Choroid plexus epithelial cell (primary cell): ENCODE measurements around the gene ST7.

Experiments used
- DNase-seq: peaks from one replicate; pipeline ENCODE4 v3.0.0-alpha.2; 2010; ENCODE audit warnings: low read depth
- H3K4me3 ChIP-seq: 2 replicates; pipeline ENCODE4 v1.5.1; 2011; ENCODE audit warnings: low read depth, mild to moderate bottlenecking, control low read depth, low read length, moderate library complexity
- TF ChIP-seq, protein P1 (sequence below): conservative IDR thresholded peaks from 2 replicates; pipeline ENCODE4 v1.5.1; 2011; ENCODE audit warnings: low read depth, mild to moderate bottlenecking, control low read depth, inconsistent platforms, low read length, moderate library complexity

Gene ST7

GRCh38 chr7:117172283-117172682 is 219.0 kb downstream of the ST7 start:
- TF ChIP-seq, protein P1, sequence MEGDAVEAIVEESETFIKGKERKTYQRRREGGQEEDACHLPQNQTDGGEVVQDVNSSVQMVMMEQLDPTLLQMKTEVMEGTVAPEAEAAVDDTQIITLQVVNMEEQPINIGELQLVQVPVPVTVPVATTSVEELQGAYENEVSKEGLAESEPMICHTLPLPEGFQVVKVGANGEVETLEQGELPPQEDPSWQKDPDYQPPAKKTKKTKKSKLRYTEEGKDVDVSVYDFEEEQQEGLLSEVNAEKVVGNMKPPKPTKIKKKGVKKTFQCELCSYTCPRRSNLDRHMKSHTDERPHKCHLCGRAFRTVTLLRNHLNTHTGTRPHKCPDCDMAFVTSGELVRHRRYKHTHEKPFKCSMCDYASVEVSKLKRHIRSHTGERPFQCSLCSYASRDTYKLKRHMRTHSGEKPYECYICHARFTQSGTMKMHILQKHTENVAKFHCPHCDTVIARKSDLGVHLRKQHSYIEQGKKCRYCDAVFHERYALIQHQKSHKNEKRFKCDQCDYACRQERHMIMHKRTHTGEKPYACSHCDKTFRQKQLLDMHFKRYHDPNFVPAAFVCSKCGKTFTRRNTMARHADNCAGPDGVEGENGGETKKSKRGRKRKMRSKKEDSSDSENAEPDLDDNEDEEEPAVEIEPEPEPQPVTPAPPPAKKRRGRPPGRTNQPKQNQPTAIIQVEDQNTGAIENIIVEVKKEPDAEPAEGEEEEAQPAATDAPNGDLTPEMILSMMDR: no peak
- DNase-seq: no peak
- no peak overlapping the region for H3K4me3 ChIP-seq

GRCh38 chr7:117173035-117173770 is 219.9 kb downstream of the ST7 start:
- TF ChIP-seq, protein P1: no peak
- DNase-seq: no peak
- no peak overlapping the region for H3K4me3 ChIP-seq

GRCh38 chr7:117176206-117176605 is 222.9 kb downstream of the ST7 start:
- TF ChIP-seq, protein P1: no peak
- DNase-seq: no peak
- no peak overlapping the region for H3K4me3 ChIP-seq

GRCh38 chr7:117178600-117178999 is 225.3 kb downstream of the ST7 start:
- no peak for DNase-seq
- no peak overlapping the region for H3K4me3 ChIP-seq
- TF ChIP-seq, protein P1: no peak

DNA sequence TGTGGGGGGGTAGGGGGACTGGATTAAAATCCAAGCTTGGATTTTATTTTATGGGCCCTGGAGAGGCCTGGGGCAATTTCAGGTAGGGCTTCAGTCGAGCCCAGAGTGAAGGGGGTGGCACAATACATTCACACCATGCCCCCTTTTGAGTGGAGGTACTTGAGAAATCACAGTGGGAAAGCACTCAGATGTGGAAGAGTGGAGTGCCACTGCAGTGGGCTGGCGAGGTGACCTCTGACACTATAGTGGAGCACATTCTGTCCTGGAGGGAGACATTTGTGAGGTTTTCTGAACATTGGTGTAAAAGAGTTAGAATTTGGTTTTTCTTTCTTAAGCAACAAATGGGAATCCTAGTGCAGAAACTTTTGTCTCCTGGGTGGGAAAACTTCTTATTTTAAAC is 226.4 kb downstream of the ST7 start:
- TF ChIP-seq, protein P1: no peak
- H3K4me3 ChIP-seq: no peak overlapping the region
- DNase-seq: no peak

DNA sequence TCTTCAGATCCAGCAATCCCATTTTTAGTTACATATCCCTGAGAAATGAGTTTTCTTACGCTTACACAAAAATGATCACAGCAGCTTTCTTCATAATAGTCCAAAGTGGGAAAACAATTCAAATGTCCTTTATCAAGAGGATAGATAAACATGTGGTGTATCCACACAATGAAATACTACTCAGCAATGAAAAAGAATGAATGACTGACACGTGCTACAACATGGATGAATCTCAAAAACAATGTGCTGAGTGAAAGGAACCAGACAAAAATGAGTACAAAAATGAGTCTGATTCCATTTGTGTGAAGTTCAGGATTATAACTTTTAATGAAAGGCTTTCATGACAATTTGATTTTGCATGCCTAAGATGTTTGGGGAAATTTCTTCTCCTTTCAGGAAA is 230.4 kb downstream of the ST7 start:
- DNase-seq: no peak
- no peak overlapping the region for H3K4me3 ChIP-seq
- TF ChIP-seq, protein P1: no peak

- no peak overlapping the region for H3K4me3 ChIP-seq
- no peak for DNase-seq
Observed at GRCh38 chr7:117184367-117184766, 231.1 kb downstream of the ST7 start.

More at GRCh38 chr7:117184367-117184766, 231.1 kb downstream of the ST7 start:
- TF ChIP-seq, protein P1: no peak
